D721Med (cell line): ENCODE data around the gene SMPDL3A.

Source experiments
- DNase-seq: peaks from one replicate; pipeline ENCODE4 v3.0.0; 2011; ENCODE audit warnings: low spot score; ENCODE audit not compliant: insufficient read length
- FAIRE-seq: peaks from 2 replicates; lab custom pipeline; 2011; peaks lifted over from hg19 to GRCh38; lab: Jason Lieb, UNC
- TF ChIP-seq, protein P1 (sequence below): IDR thresholded peaks from 2 replicates; pipeline ENCODE4 v1.5.1; 2012; ENCODE audit warnings: mild to moderate bottlenecking, control low read depth; ENCODE audit not compliant: insufficient read depth; ENCODE audit errors: missing control alignments

SMPDL3A gene

DNA sequence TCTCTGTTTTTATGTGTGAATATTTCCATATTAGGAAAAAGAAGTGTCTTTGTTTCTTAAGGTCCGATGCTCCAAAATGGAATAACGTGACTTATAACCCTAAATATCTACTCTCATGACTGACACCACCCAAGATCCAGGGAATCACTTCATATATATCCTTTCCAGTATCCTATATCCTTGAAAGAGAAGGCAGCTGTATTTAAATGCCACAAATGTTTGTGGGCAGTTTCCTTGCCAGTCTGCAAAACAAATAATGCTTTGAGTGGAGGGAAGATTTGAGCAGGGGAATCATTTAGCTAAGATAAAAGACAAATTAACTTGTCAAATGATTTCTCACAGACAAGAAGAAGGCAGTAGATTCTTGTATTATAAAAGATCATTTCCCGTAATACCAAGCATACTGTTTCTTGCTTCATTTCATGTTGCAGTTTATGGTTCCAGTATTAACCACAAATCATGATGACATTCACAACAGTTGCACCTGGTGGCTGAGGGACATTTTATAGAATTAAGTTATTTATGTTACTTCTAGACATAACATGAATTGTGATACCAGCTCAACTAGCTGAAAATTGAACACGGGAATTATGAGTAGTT is 39.5 kb upstream of the SMPDL3A start:
- DNase-seq (no peak), FAIRE-seq (no peak)
- TF ChIP-seq, protein P1, sequence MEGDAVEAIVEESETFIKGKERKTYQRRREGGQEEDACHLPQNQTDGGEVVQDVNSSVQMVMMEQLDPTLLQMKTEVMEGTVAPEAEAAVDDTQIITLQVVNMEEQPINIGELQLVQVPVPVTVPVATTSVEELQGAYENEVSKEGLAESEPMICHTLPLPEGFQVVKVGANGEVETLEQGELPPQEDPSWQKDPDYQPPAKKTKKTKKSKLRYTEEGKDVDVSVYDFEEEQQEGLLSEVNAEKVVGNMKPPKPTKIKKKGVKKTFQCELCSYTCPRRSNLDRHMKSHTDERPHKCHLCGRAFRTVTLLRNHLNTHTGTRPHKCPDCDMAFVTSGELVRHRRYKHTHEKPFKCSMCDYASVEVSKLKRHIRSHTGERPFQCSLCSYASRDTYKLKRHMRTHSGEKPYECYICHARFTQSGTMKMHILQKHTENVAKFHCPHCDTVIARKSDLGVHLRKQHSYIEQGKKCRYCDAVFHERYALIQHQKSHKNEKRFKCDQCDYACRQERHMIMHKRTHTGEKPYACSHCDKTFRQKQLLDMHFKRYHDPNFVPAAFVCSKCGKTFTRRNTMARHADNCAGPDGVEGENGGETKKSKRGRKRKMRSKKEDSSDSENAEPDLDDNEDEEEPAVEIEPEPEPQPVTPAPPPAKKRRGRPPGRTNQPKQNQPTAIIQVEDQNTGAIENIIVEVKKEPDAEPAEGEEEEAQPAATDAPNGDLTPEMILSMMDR, result no peak

DNA sequence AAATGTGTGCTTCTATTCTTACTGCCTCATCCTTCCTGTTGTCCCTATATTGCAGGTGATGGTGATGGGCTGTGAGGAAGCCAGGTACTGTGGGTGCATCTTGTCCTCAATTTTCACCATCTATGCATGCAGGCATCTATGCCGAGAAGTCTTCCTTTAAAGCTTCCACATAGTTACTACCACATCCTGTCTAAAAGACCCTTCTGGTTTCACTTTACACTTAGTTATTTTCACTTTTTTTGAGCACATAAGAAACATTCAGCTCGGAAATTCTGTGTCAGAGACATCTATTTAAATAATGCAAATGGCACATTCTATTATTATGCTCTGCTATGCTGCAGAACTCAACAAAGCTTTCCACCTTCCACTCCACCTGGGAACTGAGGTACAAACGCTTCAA is 37.7 kb upstream of the SMPDL3A start:
- TF ChIP-seq, protein P1, result no peak
- no peak for DNase-seq
- FAIRE-seq, result no peak

DNA sequence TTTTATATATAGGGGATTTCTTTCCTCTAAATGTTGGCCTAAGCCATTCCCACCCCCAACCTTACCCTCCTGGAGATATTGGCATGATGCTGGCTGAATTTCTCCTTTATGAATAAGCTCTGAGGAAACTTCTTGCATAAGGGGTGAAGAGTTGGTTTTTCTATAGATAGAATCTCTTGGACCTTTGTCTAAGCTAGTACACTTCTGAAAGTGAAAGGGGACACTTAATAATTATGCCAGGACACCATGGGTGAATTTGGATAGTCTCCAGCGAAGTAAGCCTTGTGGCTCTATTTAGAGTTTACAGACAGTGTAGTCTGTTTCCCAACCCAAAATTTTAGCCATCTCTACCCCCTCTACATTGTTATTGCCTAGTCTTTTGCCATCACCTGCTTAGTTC is 36.6 kb upstream of the SMPDL3A start:
- FAIRE-seq (no peak), DNase-seq (no peak)
- TF ChIP-seq, protein P1, result no peak

DNA sequence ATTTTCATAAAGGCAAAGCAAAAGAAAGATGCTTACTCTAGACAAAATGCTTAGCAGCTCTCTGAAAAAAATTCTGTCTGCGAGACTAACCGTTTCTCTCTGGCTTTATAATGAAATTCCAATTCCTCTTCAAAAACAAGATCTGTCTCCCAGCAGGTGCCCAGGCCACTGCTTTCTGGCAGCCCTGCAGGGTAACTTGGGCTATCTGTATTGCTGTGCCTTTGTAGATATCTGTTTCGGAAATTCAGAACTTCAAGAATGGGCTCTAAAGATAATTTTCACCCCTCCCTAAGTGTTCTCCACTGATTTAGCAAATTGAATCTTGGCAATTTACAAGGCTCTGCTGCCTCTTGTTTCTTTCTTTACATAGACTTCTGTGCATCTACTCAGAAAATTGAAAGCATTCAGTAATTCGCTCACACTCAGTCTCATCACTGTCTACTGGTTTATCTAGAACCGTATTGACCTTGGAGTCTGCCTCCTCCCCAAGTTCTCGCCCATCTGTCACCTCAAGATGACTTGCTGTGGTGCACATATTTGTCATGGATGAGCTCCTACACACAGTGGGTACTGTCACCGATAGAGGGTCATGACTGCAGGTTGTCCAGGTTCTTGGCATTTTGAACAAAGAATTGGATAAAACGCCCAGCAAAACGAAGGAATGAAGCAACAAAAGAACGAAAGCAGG is 35.9 kb upstream of the SMPDL3A start:
- FAIRE-seq, result no peak
- DNase-seq, result no peak
- TF ChIP-seq, protein P1, result no peak

DNA sequence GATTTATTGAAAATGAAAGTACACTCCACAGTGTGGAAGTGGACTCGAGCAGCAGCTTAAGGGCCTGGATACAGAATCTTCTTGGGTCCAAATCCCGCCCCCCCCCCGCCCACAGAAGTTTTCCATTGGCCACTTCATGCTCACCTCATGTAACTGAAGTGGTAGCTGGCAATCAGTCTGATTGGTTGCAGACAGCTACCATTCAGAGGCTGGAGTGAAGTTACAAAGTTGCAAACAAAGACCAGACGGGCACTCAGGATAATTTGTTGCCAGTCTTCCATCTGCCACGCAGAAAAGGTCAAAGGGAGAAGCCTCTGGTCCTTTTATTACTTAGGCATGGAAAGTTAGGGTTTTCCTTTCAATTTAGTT is 35.4 kb upstream of the SMPDL3A start:
- DNase-seq (no peak), FAIRE-seq (no peak)
- TF ChIP-seq, protein P1, result no peak

DNA sequence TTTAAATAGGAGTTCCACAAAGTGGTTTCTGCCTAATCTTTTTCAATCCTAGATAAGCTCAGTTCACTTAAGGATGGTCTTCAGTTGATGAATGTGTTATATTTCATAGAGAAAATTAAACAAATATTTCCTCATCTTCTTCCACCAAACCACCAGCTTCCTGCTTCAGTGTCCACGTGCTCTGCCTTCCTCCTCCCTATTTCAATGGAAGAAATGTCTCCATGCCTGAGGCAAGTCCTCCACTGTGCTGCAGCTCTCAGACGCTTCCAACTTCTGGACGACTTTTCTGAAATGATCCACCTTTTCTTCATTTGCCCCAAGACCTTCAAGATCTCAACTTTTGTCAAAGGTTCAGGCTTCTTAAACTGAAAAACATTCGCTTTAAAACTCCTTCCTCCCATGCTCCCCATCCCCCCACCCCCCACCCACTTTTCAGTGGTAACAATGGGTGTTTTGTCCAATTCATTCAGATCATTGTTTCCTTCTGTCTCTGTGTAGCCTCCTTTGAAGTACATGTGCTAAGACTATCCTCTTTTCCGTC is 34.8 kb upstream of the SMPDL3A start:
- TF ChIP-seq, protein P1, result no peak
- DNase-seq (no peak), FAIRE-seq (no peak)

DNA sequence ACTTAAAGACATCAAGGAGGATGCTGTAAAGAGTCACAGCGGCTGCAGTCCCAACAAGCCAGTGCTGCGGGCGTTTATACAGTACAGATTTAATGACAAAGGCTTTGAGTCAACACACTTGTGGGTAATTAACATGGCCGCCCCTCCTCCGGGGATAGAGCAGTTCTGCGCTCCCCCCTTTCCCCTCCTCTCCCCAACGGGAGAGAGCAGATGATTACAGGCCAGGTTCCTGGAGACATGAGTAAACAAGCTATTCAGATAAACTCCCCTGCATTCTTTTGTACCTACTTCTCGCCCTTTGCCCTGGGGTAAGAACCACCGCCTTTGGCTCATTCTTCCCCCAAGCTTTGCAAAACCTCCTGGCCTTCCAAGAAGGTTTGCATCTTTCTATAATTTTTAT is 33.2 kb upstream of the SMPDL3A start:
- no peak for FAIRE-seq
- DNase-seq, result no peak
- TF ChIP-seq, protein P1, result no peak
